ENCODE measurements around the gene PIK3R3. TPM values are rescaled to one million over a fixed set of nuclear protein-coding genes. Genes with fewer than 3 reads are reported as not detected.

PIK3R3 gene
- total RNA-seq, 4 donors from 2014 or later: 21.9 to 123 (median 39.2) TPM

- TF ChIP-seq CTCF (IDR thresholded peaks at IDR 0.05): no peak
- ATAC-seq (ENCODE audit: low FRiP score): no peak
These were observed 129.8 kb downstream of the PIK3R3 start for GRCh38 chr1:46002551-46003150.

GRCh38 chr1:46001081-46001785, 131.2 kb downstream of the PIK3R3 start:
- TF ChIP-seq CTCF (IDR thresholded peaks at IDR 0.05): no peak
- DNase-seq (ENCODE audit: low spot score): no peak
- ATAC-seq (ENCODE audit: low FRiP score): no peak

More at GRCh38 chr1:46002551-46003150, 129.8 kb downstream of the PIK3R3 start:
- no peak for DNase-seq (ENCODE audit: low spot score)

- no peak for TF ChIP-seq CTCF (IDR thresholded peaks at IDR 0.05)
- ATAC-seq (ENCODE audit: low FRiP score): no peak
- no peak for DNase-seq (ENCODE audit: low spot score)
These were observed 132.9 kb downstream of the PIK3R3 start for GRCh38 chr1:45999507-45999906.

GRCh38 chr1:45998020-45998617, 134.3 kb downstream of the PIK3R3 start:
- TF ChIP-seq CTCF (IDR thresholded peaks at IDR 0.05): no peak
- DNase-seq (ENCODE audit: low spot score): no peak
- no peak for ATAC-seq (ENCODE audit: low FRiP score)

GRCh38 chr1:45995298-45995697, 137.1 kb downstream of the PIK3R3 start:
- no peak for DNase-seq (ENCODE audit: low spot score)
- no peak for TF ChIP-seq CTCF (IDR thresholded peaks at IDR 0.05)
- ATAC-seq (ENCODE audit: low FRiP score): no peak

- ATAC-seq (ENCODE audit: low FRiP score) (no peak), DNase-seq (ENCODE audit: low spot score) (no peak)
- no peak for TF ChIP-seq CTCF (IDR thresholded peaks at IDR 0.05)
These were observed 138.0 kb downstream of the PIK3R3 start for GRCh38 chr1:45994423-45994822.

Small RNA genes lying within 50 kb of the gene (small RNA-seq; reads per million reads assigned to genes)
- not detected for gene AL358075.3
- gene AL672043.1: not detected

Other genes with a start within 250 kb of the PIK3R3 start
- gene TSPAN1, start 42.5 kb upstream of the PIK3R3 start, total RNA-seq: 1 to 10 TPM in 2 of 4 donors, under 1 TPM in 1, not detected in 1; 0.84 to 1.2 (median 1.2) TPM
- gene P3R3URF, start 43.9 kb upstream of the PIK3R3 start, total RNA-seq: not detected
- 10 to 100 TPM; 27.4 to 46.5 (median 38.3) TPM for gene POMGNT1, start 65.8 kb upstream of the PIK3R3 start, total RNA-seq
- 10 to 100 TPM in 1 of 4 donors, 1 to 10 TPM in 2, under 1 TPM in 1; 0.96 to 10.6 (median 3.3) TPM for gene LURAP1, start 70.7 kb upstream of the PIK3R3 start, total RNA-seq
- gene RAD54L, start 115.1 kb upstream of the PIK3R3 start, total RNA-seq: 1 to 10 TPM in 1 of 4 donors, under 1 TPM in 1, not detected in 2; 0.28 to 1.4 TPM
- 100 to 1,000 TPM in 1 of 4 donors, 10 to 100 TPM in 3; 65.3 to 108 (median 73.2) TPM for gene LRRC41, start 171.0 kb upstream of the PIK3R3 start, total RNA-seq
- 100 to 1,000 TPM; 398 to 609 (median 515) TPM for gene UQCRH, start 171.1 kb upstream of the PIK3R3 start, total RNA-seq
- 10 to 100 TPM; 19.5 to 26.3 (median 22.2) TPM for gene NSUN4, start 208.2 kb upstream of the PIK3R3 start, total RNA-seq

Data from omental fat pad (tissue), 4 donors.